Activated T-cell treated with anti-CD3 and anti-CD28 coated beads, Interleukin-2, amount 50 U/mL, for 48 hours (primary cell): Measurements from ENCODE around the gene VKORC1.
"Not testable (repeated sequence)": the region's sequence is repeated elsewhere in the genome, so short reads cannot be mapped to it uniquely, and the experiment has no call there.

ENCODE experiments used
- DNase-seq, 2 experiments: peaks; one replicate each; pipeline ENCODE4 v3.0.0-alpha.2; 2020

VKORC1 gene

DNA sequence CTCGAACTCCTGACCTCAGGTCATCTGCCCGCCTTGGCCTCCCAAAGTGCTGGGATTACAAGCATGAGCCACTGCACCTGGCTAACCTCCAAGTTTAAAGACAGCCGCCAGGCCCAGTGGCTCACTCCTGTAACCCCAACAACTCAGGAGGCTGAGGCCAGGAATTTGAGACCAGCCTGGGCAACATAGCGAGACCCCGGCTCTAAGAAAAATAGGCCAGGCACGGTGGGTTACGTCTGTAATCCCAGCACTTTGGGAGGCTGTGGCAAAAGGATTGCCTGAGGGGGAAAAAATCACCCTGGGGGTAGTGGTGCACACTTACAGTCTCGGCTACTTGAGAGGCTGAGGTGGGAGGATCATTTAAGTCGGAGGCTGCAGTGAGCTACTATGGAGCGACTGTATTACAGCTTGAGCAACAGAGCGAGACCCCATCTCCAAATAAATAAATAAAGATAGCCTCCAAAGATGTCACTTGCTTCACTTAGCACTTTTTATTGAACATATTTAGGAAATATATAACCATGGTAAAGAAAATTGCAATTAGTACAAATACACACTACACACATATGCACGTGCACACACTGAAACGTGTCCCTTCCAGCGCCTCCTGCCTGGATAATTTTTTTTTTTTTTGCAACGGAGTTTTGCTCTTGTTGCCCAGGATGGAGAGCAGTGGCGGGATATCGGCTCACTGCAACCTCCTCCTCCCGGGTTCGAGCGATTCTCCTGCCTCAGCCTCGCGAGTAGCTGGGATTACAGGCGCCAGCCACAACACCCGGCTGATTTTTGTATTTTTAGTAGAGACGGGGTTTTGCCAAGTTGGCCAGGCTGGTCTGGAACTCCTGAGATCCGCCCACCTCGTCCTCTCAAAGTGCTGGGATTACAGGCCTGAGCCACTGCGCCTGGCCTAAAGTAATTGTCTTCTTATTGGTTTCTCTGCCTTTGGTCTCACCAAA lies 12.2 kb upstream of the VKORC1 start:
- DNase-seq: no peak

GRCh38 chr16:31105677-31106213 lies 11.1 kb upstream of the VKORC1 start:
- peak; percentile 94 to 97 for DNase-seq

GRCh38 chr16:31100876-31101641 lies 6.5 kb upstream of the VKORC1 start:
- DNase-seq: not testable (repeated sequence)

- no peak for DNase-seq
Observed at GRCh38 chr16:31099860-31100638, 5.5 kb upstream of the VKORC1 start.

DNA sequence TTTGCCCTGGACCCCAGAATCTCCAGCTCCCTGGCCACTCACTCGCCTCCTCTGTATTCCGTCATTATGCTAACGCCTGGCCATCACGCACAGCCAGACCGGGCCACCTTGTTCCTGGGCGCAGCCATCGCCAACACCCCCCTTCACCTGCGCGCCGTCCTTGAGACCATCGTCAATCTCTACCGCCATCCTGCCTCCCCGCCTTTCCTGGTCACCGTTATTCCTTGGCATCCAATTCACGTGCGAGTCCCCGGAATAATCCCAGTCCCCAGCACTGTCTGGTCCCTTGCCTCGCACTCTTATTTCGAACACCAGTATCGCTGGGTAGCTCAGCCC lies 541 bp downstream of the VKORC1 start:
- DNase-seq: peak in 1 of 2 experiments; percentile 35

GRCh38 chr16:31093132-31093703 lies 1.4 kb downstream of the VKORC1 start:
- DNase-seq: no peak

- DNase-seq: no peak
Observed at GRCh38 chr16:31092330-31092729, 2.3 kb downstream of the VKORC1 start.

GRCh38 chr16:31090540-31090939 lies 4.1 kb downstream of the VKORC1 start:
- DNase-seq: no peak

- DNase-seq: no peak
Observed at GRCh38 chr16:31089199-31089598, 5.4 kb downstream of the VKORC1 start.

DNA sequence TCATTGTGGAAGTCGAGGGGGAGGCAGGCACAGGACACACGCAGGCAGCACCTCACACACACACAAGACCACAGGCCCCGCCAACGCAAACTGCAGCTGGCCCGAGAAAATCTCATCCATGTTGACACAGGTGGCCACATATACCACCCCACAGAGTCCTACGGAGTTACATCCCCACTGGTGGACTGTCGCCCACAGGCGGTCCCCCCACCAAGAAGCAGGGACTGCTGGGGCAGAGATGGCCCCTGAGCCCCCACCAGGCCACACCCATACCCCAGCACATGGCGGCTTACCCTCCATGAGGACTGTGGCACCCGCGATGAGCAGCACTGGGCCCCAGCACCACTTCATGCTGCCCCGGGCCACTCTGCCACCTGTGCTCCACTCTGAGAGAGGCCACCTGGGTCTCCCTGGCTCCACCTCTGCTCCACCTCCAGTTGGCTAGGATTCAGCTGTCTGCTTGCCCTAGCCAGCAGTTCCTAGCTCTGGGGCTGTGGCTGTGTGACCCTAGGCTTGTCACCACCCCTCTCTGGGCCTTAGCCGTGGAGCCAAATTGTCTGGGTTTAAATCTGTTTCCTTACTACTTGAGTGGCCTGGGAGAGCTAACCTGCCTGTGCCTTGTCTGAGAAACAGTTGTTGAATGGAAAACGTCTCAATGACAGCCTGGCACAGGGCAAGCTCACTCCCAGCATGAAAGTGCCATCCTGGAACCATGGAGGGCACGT lies 6.0 kb downstream of the VKORC1 start, which contains the start of gene PRSS53:
Gene PRSS53 (minus strand): TSS at position 485 of the 725 bp plus-strand sequence. CDS start 134 bp downstream, at position 351.
- no peak for DNase-seq

GRCh38 chr16:31087971-31088370 lies 6.6 kb downstream of the VKORC1 start:
- no peak for DNase-seq

DNA sequence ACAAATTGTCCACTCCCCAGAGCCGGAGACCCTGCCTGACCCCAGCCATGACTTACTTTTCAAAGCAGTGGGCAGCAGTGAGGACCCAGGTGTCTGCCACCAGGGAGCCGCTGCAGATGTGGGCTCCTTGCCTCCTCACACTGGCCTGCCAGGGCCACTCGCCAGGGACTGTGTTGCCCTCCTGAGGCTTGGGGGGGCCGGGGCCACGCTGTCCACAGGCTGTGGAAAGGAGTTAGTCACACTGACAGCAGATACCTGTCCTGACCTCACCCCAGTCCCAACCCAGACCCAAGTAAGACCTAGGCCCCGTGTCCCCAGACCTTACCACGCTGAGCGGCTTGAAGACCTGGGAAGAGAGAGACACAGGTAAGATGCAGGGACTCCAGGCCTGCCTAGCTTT lies 7.1 kb downstream of the VKORC1 start:
- no peak for DNase-seq

DNA sequence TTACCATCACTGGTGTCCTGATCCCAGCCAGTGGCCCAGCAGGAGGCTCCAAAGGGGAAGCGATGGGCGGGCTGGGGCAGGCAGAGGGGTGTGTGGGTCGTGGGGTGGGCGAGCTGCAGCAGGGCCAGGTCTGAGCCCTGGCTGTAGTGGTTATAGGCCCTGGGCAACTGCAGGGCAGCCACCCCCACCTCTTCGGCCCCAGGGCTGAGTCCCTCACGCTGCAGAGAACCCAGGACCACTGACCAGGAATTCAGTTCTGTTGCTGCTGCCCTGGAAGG lies 8.0 kb downstream of the VKORC1 start:
- DNase-seq: no peak

DNA sequence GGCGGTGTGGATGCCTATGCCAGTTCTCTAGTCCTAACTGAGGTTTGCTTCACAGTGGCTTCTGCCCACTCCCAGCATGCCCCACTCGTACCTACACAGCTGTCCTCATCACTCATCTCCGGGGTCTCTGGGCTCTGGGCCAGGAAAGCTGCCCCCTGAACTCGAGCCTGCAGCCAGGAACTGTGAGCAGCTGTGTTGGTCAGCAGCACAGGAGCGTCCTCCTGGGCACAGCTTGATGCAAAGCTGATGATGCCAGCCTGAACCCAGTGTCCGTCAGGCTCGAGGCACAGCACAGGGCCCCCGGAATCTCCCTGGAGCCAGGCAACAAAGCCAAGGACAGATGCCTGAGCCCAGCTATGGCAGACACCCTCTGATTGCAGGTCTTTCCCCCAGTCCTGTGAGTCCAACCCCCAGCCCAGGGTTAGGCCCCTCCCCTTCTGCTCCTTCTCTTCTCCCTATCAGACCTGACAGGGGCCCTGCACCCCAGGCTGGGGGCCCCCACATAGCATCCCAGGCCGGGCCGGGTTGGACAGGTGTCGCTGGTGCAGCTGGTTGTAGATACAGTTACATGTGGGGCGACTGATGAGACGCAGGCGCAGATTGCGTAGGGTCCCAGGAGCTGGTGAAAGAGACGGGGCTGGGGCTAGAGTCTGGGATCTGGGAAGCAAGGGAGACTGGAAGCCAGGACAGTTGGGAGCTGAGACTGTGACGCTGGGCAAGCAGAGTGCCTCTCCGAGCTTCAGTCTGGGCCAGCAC lies 8.5 kb downstream of the VKORC1 start:
- no peak for DNase-seq

DNA sequence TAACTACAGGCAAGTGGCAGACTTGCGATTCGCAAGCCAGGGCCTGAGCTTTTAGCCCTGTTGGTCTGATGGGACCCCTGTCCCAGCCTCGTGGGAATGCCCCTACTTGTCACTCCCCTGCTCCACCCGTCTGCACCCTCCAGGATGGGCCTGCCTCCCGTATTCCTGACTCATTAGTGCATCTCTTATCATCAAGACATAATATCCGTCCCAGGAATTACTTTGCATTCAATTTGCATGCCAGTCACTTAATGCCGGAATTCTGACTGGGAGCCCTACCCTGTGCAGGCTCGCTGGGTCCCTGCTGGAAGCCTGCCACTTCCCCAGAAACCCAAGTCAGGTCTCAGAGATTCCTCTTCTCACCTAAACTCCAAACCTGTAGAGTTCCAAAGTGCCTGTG lies 9.2 kb downstream of the VKORC1 start:
- DNase-seq: peak in 1 of 2 experiments; percentile 17

- peak in 1 of 2 experiments; percentile 17 for DNase-seq
Observed at GRCh38 chr16:31084584-31085302, 9.9 kb downstream of the VKORC1 start.

DNA sequence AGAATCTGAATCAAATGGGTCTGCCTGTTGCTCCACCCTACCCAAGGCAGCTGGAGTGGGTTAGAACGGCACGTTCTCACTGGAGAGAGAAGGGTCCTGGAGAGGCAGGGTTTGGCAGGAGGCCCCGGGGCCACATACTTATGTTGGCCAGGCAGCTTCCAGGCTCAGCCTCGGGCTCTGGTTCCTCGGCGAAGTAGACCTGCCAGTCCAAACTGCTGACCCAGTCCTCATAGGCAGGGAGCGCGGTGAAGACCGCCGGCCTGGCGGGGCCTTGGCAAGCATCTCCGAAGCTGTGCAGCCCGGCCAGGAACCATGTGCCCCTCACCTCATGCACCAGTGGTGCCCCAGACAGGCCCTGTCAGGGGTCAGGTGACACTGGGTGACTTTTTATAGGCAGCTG lies 10.6 kb downstream of the VKORC1 start:
- peak in 1 of 2 experiments; percentile 18 for DNase-seq

DNA sequence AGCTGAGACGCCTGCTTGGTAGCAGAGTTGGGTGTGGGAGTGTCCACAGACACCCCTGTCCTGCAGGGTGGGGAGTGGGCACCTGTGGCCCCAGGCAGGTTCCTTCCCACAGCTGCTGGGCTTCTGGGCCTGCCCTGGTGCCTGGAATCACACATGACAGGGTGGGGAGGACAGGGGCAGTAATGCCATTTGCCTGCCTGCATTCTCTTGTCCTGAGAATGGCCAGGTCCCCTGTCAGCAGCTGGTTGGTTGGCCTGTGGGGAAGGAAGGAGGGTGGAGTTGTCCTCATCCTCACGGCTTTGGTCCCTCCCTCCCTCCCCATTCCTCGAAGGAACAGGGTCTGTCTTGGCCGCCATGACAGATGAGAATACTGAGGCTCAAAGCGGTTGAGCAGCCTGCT lies 11.0 kb downstream of the VKORC1 start:
- peak in 1 of 2 experiments; percentile 17 for DNase-seq

- DNase-seq: no peak
Observed at GRCh38 chr16:31083081-31083480, 11.5 kb downstream of the VKORC1 start.

- peak in 1 of 2 experiments; percentile 16 for DNase-seq
Observed at GRCh38 chr16:31082368-31083045, 12.1 kb downstream of the VKORC1 start.
